HT-29 (cell line): ENCODE results near the gene PRC1. TPM values are rescaled to one million over a fixed set of nuclear protein-coding genes. Genes with fewer than 3 reads are reported as not detected.

ENCODE experiments used
- DNase-seq: peaks from one replicate; pipeline ENCODE4 v3.0.0-alpha.2; 2015; ENCODE audit warnings: low spot score
- total RNA-seq: library from RNA; depleted of rRNA; stranded (reverse); fragments of >200 nt; shearing (Covaris generic); gene quantifications from 2 replicates; pipeline ENCODE4 v1.2.3, GENCODE V29; 2014

Gene PRC1
- total RNA-seq, 1 experiment from 2014 or later, result 230 TPM

- peak; percentile 68 for DNase-seq
These were observed 38.6 kb downstream of the PRC1 start for GRCh38 chr15:90955624-90956273.

- DNase-seq, result peak; percentile 99
These were observed 39.4 kb downstream of the PRC1 start, which contains the start of gene RCCD1 for GRCh38 chr15:90954712-90955623. TSS of gene RCCD1 (plus strand) at chr15:90954884. CDS start at chr15:90956735, 1,851 bp downstream.

GRCh38 chr15:90953947-90954711 lies 40.2 kb downstream of the PRC1 start:
- DNase-seq, result no peak

- DNase-seq, result no peak
These were observed 41.2 kb downstream of the PRC1 start for GRCh38 chr15:90952901-90953677.

GRCh38 chr15:90950676-90951075 lies 43.7 kb downstream of the PRC1 start:
- no peak for DNase-seq

GRCh38 chr15:90949979-90950675 lies 44.2 kb downstream of the PRC1 start:
- no peak for DNase-seq

- no peak for DNase-seq
These were observed 45.8 kb downstream of the PRC1 start for GRCh38 chr15:90948506-90948905.

- DNase-seq, result no peak
These were observed 46.6 kb downstream of the PRC1 start for GRCh38 chr15:90947577-90948357.

GRCh38 chr15:90946941-90947576 lies 47.3 kb downstream of the PRC1 start:
- no peak for DNase-seq

- DNase-seq, result no peak
These were observed 47.8 kb downstream of the PRC1 start for GRCh38 chr15:90946538-90946937.

GRCh38 chr15:90945091-90945490 lies 49.2 kb downstream of the PRC1 start:
- DNase-seq, result no peak

- DNase-seq, result no peak
These were observed 51.8 kb downstream of the PRC1 start for GRCh38 chr15:90942354-90943120.

GRCh38 chr15:90941038-90941437 lies 53.3 kb downstream of the PRC1 start:
- DNase-seq, result no peak

- DNase-seq, result no peak
These were observed 54.6 kb downstream of the PRC1 start for GRCh38 chr15:90939756-90940155.

GRCh38 chr15:90938261-90938660 lies 56.1 kb downstream of the PRC1 start:
- DNase-seq, result no peak

GRCh38 chr15:90936823-90937222 lies 57.5 kb downstream of the PRC1 start:
- DNase-seq, result no peak

GRCh38 chr15:90934949-90935751 lies 59.2 kb downstream of the PRC1 start, which contains the start of gene UNC45A:
TSS of gene UNC45A (plus strand) at chr15:90935285. CDS start at chr15:90935325, 40 bp downstream.
- DNase-seq, result peak; percentile 97
